Esophagus muscularis mucosa (tissue), 4 donors: Measurements from ENCODE around the gene KCTD1.

Experiments
- CTCF ChIP-seq, 3 experiments: fragments of 200-600 bp in 2 of 3; fragments of 450-650 bp in 1 of 3; sonication (generic) in 2 of 3; IDR thresholded peaks; one replicate each; pipeline ENCODE4 v1.5.1; 2017 to 2019; ENCODE audit warnings: antibody characterized with exemption in 3 of 3, mild to moderate bottlenecking in 2 of 3, moderate library complexity in 1 of 3
- EP300 ChIP-seq: sonication (generic); formaldehyde crosslinking; IDR thresholded peaks from one replicate; pipeline ENCODE4 v1.6.1; 2017; ENCODE audit warnings: antibody characterized with exemption
- POLR2A ChIP-seq: fragments of 450-650 bp; IDR thresholded peaks from one replicate; pipeline ENCODE4 v1.6.1; 2017; ENCODE audit warnings: antibody characterized with exemption, moderate library complexity, mild to moderate bottlenecking, low read depth

GRCh38 chr18:26536664-26537063 lies 11.7 kb downstream of the KCTD1 start:
- TF ChIP-seq CTCF (IDR thresholded peaks at IDR 0.05) (no peak), EP300 (no peak), POLR2A (no peak)
